ENCODE data around the gene OSBPL8.

DNA sequence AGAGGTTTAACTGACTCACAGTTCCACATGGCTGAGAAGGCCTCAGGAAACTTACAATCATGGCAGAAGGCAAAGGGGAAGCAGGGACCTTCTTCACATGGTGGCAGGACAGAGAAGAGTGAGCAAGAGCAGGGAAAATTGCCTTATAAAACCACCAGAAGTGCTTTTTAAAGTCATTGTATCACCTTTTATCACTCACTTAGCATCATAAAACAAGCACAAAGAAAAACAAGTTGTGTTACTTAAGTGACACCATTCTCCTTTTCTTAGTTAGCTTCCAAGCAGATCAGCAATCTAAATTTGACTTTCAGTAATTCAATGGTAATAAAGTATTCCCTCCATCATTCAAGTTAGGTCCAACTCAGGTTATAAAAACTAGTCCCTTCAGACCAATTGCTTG is 28.5 kb downstream of the OSBPL8 start:
- TF ChIP-seq, protein P1, sequence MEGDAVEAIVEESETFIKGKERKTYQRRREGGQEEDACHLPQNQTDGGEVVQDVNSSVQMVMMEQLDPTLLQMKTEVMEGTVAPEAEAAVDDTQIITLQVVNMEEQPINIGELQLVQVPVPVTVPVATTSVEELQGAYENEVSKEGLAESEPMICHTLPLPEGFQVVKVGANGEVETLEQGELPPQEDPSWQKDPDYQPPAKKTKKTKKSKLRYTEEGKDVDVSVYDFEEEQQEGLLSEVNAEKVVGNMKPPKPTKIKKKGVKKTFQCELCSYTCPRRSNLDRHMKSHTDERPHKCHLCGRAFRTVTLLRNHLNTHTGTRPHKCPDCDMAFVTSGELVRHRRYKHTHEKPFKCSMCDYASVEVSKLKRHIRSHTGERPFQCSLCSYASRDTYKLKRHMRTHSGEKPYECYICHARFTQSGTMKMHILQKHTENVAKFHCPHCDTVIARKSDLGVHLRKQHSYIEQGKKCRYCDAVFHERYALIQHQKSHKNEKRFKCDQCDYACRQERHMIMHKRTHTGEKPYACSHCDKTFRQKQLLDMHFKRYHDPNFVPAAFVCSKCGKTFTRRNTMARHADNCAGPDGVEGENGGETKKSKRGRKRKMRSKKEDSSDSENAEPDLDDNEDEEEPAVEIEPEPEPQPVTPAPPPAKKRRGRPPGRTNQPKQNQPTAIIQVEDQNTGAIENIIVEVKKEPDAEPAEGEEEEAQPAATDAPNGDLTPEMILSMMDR (IDR thresholded peaks at IDR 0.05; ENCODE audit: insufficient read depth, low read depth, low read length) = no peak
- no peak for TF ChIP-seq EZH2 (IDR thresholded peaks at IDR 0.05; ENCODE audit: insufficient read depth, low read length)

All from astrocyte (in vitro differentiated cells and primary cell).